GM08714 (cell line): ENCODE measurements around the gene ANKRD34C.

Source experiments
- H3K4me3 ChIP-seq: fragments of 200-500 bp; sonication (Bioruptor generic); 2 replicates; pipeline ENCODE4 v1.5.1; 2014; ENCODE audit warnings: mild to moderate bottlenecking, low read length, inconsistent platforms
- ZNF274 ChIP-seq: IDR thresholded peaks from 2 replicates; pipeline ENCODE4 v1.6.1; 2012; ENCODE audit warnings: mild to moderate bottlenecking, low read depth, low read length

ANKRD34C gene

GRCh38 chr15:79322306-79322705, 39.8 kb downstream of the ANKRD34C start:
- no peak for TF ChIP-seq ZNF274
- no peak overlapping the region for H3K4me3 ChIP-seq

GRCh38 chr15:79322945-79323344, 40.4 kb downstream of the ANKRD34C start:
- no peak for TF ChIP-seq ZNF274
- no peak overlapping the region for H3K4me3 ChIP-seq

- no peak overlapping the region for H3K4me3 ChIP-seq
- no peak for TF ChIP-seq ZNF274
Measured at GRCh38 chr15:79329171-79329611, 46.7 kb downstream of the ANKRD34C start.
